ENCODE measurements around the gene KANTR. TPM values are rescaled to one million over a fixed set of nuclear protein-coding genes. Genes with fewer than 3 reads are reported as not detected.

The KANTR gene
- total and polyA plus RNA-seq, 2 of the 4 experiments (the other 2 are of a cell fraction), result 1.6 to 6.3 TPM

- no CpG with 5 or more reads among the region's 6 CpGs for WGBS, 2 experiments (ENCODE audit: extremely low coverage in 2 of 2, insufficient read length in 1 of 2)
- ATAC-seq (ENCODE audit: low read depth) (no peak), DNase-seq (no peak)
- Histone ChIP-seq H2AK9ac (replicated peaks; ENCODE audit: low read depth, low read length, poor library complexity) (no peak overlapping the region), H2BK5ac (ENCODE audit: low read depth, low read length, poor library complexity, severe bottlenecking) (no peak overlapping the region), H3K56ac (ENCODE audit: extremely low read depth, insufficient read depth, low read length) (no peak overlapping the region), H3K9ac (ENCODE audit: low read depth, low read length) (no peak overlapping the region), H2BK20ac (ENCODE audit: low read depth, low read length) (no peak overlapping the region), H3K18ac (ENCODE audit: low read depth, low read length) (no peak overlapping the region), H2AK5ac (ENCODE audit: low read depth, low read length) (no peak overlapping the region), H2BK120ac (ENCODE audit: low read depth, low read length) (no peak overlapping the region), H3K27me3 (ENCODE audit: control insufficient read depth, insufficient read depth, low read length) (peaks cover 2% of the 10 kb centered on the region; the same call in 1 of the 2 replicates), H3K4me2 (ENCODE audit: low read depth, low read length) (no peak overlapping the region), H3K9me1 (ENCODE audit: insufficient read depth, low read length) (no peaks in the 10 kb centered on the region), H3K4ac (ENCODE audit: low read depth, low read length) (no peak overlapping the region; the same call in 1 of the 2 replicates), H3K79me1 (ENCODE audit: low read depth in 1 of 2, low read length in 2 of 2) (peaks cover 0 to 12% of the 10 kb centered on the region in 2 experiments; a peak in 2 of 4 replicates), H4K5ac (ENCODE audit: low read depth, low read length) (no peak overlapping the region), H3K36me3 (ENCODE audit: control insufficient read depth, insufficient read depth, low read length) (no peaks in the 10 kb centered on the region), H3K9me3 (ENCODE audit: control insufficient read depth, insufficient read depth, low read length) (no peaks in the 10 kb centered on the region), H2AFZ (replicated peaks; ENCODE audit: low read length, poor library complexity) (peak overlapping the region; percentile 16), H3K4me3 (ENCODE audit: insufficient read depth, low read depth, low read length) (no peak overlapping the region), H2BK15ac (ENCODE audit: low read depth, low read length) (no peak overlapping the region), H3K4me1 (ENCODE audit: control insufficient read depth, insufficient read depth, low read length) (no peaks in the 10 kb centered on the region), H4K20me1 (ENCODE audit: insufficient read depth, low read length) (no peaks in the 10 kb centered on the region), H3K27ac (ENCODE audit: insufficient read depth, low read length) (peak overlapping the region; percentile 13; the same call in 1 of the 2 replicates), H3K23ac (ENCODE audit: low read depth, low read length) (no peak overlapping the region), H3K14ac (replicated peaks; ENCODE audit: low read depth, low read length) (no peak overlapping the region), H4K8ac (ENCODE audit: low read depth in 2 of 2, low read length in 2 of 2) (no peak overlapping the region), H4K91ac (ENCODE audit: insufficient read depth, low read depth, low read length) (no peak overlapping the region)
- intact Hi-C loops (cut with micrococcal nuclease), result no loop called here
- CTCF ChIA-PET, result no interaction called here
- POLR2A ChIA-PET (ENCODE audit: unreplicated experiment), result no interaction called here
- TF ChIP-seq POLR2A (IDR thresholded peaks at IDR 0.05; ENCODE audit: low read depth, low read length) (no peak), USF2 (IDR thresholded peaks at IDR 0.05; ENCODE audit: low read depth, low read length) (no peak), MAFK (IDR thresholded peaks at IDR 0.05; ENCODE audit: low read depth, low read length) (no peak), RCOR1 (IDR thresholded peaks at IDR 0.05; ENCODE audit: insufficient replicate concordance, low read length) (no peak), BHLHE40 (IDR thresholded peaks at IDR 0.05; ENCODE audit: low read depth, low read length) (no peak), RAD21 (IDR thresholded peaks at IDR 0.05; ENCODE audit: low read length) (no peak)
- no TSS peak for BruUV-seq (replicated peaks)
- in situ Hi-C loops (cut with MboI; ENCODE audit: low sequenced_read_pairs), result no loop called here
- dilution Hi-C loops (cut with HindIII; ENCODE audit: low sequenced_read_pairs, unreplicated experiment), result no loop called here
Measured at GRCh38 chrX:53114864-53115549, 21.1 kb downstream of the KANTR start.
